Stimulated activated CD4-positive, alpha-beta T cell treated with anti-CD3 and anti-CD28 coated beads, Interleukin-1b, Interleukin-23, amount 100 ng/mL, for 4 hours (primary cell): ENCODE data around the gene PXMP4.

ENCODE experiments used
- DNase-seq, 2 donors: peaks; one replicate each; pipeline ENCODE4 v3.0.0-alpha.2; 2020; ENCODE audit warnings: low read depth in 2 of 2

The PXMP4 gene

GRCh38 chr20:33684533-33685327, 35.4 kb downstream of the PXMP4 start:
- DNase-seq: no peak

GRCh38 chr20:33681728-33682353, 38.3 kb downstream of the PXMP4 start:
- DNase-seq: no peak

- DNase-seq: no peak
These were observed 38.8 kb downstream of the PXMP4 start for GRCh38 chr20:33681288-33681687.

- no peak for DNase-seq
These were observed 39.4 kb downstream of the PXMP4 start for GRCh38 chr20:33680686-33681085.

GRCh38 chr20:33679758-33680485, 40.2 kb downstream of the PXMP4 start:
- DNase-seq: no peak

- no peak for DNase-seq
These were observed 42.0 kb downstream of the PXMP4 start for GRCh38 chr20:33677991-33678702.

- no peak for DNase-seq
These were observed 43.2 kb downstream of the PXMP4 start for GRCh38 chr20:33676652-33677645.

GRCh38 chr20:33676121-33676520, 44.0 kb downstream of the PXMP4 start:
- no peak for DNase-seq

- DNase-seq: no peak
These were observed 44.8 kb downstream of the PXMP4 start for GRCh38 chr20:33675136-33675959.

- peak in 1 of 2 donors; percentile 66 for DNase-seq
These were observed 45.6 kb downstream of the PXMP4 start, which contains the start of gene NECAB3 for GRCh38 chr20:33674294-33675135. Gene NECAB3 (minus strand): TSS chr20:33674428. CDS start chr20:33674352, 76 bp downstream.

- DNase-seq: no peak
These were observed 46.5 kb downstream of the PXMP4 start for GRCh38 chr20:33673410-33674293.

GRCh38 chr20:33673114-33673409, 47.0 kb downstream of the PXMP4 start:
- no peak for DNase-seq

GRCh38 chr20:33672426-33673113, 47.5 kb downstream of the PXMP4 start:
- DNase-seq: no peak

- no peak for DNase-seq
These were observed 48.4 kb downstream of the PXMP4 start for GRCh38 chr20:33671573-33672288.

- DNase-seq: no peak
These were observed 49.2 kb downstream of the PXMP4 start for GRCh38 chr20:33670715-33671499.
